Prostate gland (tissue), 2 donors: ENCODE measurements around the gene ELK1. TPM values are rescaled to one million over a fixed set of nuclear protein-coding genes. Genes with fewer than 3 reads are reported as not detected.

Source experiments
- DNase-seq: peaks from one replicate; pipeline ENCODE4 v3.0.0-alpha.2; 2019; ENCODE audit warnings: low spot score
- H3K27ac ChIP-seq, 2 donors: fragments of 200-600 bp; sonication (generic); 2 replicates each; pipeline ENCODE4 v1.5.1; 2017 to 2019
- H3K27me3 ChIP-seq: fragments of 200-600 bp; sonication (generic); replicated peaks from 2 replicates; pipeline ENCODE4 v1.5.1; 2019; ENCODE audit not compliant: insufficient read depth
- H3K36me3 ChIP-seq, 2 donors: fragments of 200-600 bp; sonication (generic); 1 replicate in 1 of 2; 2 replicates in 1 of 2; pipeline versions ENCODE4 v1.5.1 to v1.8.1; 2017 to 2019
- H3K4me1 ChIP-seq: fragments of 200-600 bp; sonication (generic); replicated peaks from 2 replicates; pipeline ENCODE4 v1.5.1; 2019
- H3K4me3 ChIP-seq, 2 donors: fragments of 200-600 bp; sonication (generic); 2 replicates each; pipeline ENCODE4 v1.5.1; 2017 to 2019
- H3K9me3 ChIP-seq: fragments of 200-600 bp; sonication (generic); 2 replicates; pipeline ENCODE4 v1.5.1; 2017
- CTCF ChIP-seq, 4 experiments: fragments of 200-600 bp in 2 of 4; fragments of 450-650 bp in 2 of 4; sonication (generic) in 2 of 4; IDR thresholded peaks; 1 replicate in 3 of 4; 2 replicates in 1 of 4; pipeline ENCODE4 v1.5.1; 2016 to 2019; ENCODE audit warnings: antibody characterized with exemption in 4 of 4, mild to moderate bottlenecking in 2 of 4, moderate library complexity in 2 of 4
- POLR2A ChIP-seq: fragments of 450-650 bp; IDR thresholded peaks from one replicate; pipeline ENCODE4 v1.6.1; 2016; ENCODE audit warnings: antibody characterized with exemption, mild to moderate bottlenecking
- POLR2AphosphoS5 ChIP-seq: sonication (generic); formaldehyde crosslinking; IDR thresholded peaks from one replicate; pipeline ENCODE4 v1.6.1; 2017; ENCODE audit warnings: antibody characterized with exemption
- WGBS: methylation state at CpG from one replicate; pipeline ENCODE4 v1.1.5; 2018; 5-methylcytosine and 5-hydroxymethylcytosine counted together
- intact Hi-C: fragments of 100-400 bp; cut with DNase I; formaldehyde crosslinking; loops from one replicate; pipeline ENCODE4 v1.14.2; 2022
- total RNA-seq, 2 donors: library from RNA; depleted of rRNA; stranded (reverse); fragments of >200 nt; gene quantifications; one replicate each; pipeline ENCODE4 v1.1.0, GENCODE V29; 2016

ELK1 gene
- total RNA-seq, 2 donors from 2014 or later = 28.6 to 105 TPM

- Histone ChIP-seq H3K36me3 (no peaks in the 10 kb centered on the region), H3K9me3 (no peaks in the 10 kb centered on the region), H3K4me1 (no peaks in the 10 kb centered on the region), H3K4me3 (no peak overlapping the region), H3K27ac (no peak overlapping the region), H3K27me3 (no peaks in the 10 kb centered on the region)
- intact Hi-C loops = no loop called here
- DNase-seq = no peak
- 74% methylated on average over 10 of the region's 10 CpGs for WGBS
- TF ChIP-seq POLR2AphosphoS5 (no peak), CTCF (IDR thresholded peaks at IDR 0.05) (no peak)
Measured at GRCh38 chrX:47645530-47645929, 4.8 kb downstream of the ELK1 start.

- TF ChIP-seq POLR2A (no peak), CTCF (IDR thresholded peaks at IDR 0.05) (peak in 1 of 4 experiments; percentile 19), POLR2AphosphoS5 (no peak)
- H3K9me3 ChIP-seq = no peaks in the 10 kb centered on the region
- WGBS = 55% methylated on average over 12 of the region's 12 CpGs
- no peaks in the 10 kb centered on the region for H3K4me1 ChIP-seq
- intact Hi-C loops = no loop called here
- H3K27me3 ChIP-seq = no peaks in the 10 kb centered on the region
- DNase-seq = no peak
- H3K27ac ChIP-seq = no peak overlapping the region
- H3K4me3 ChIP-seq = no peak overlapping the region
- no peaks in the 10 kb centered on the region for H3K36me3 ChIP-seq
Measured at GRCh38 chrX:47644557-47645091, 5.7 kb downstream of the ELK1 start.

GRCh38 chrX:47643926-47644325 is 6.4 kb downstream of the ELK1 start:
- DNase-seq = no peak
- Histone ChIP-seq H3K27me3 (no peaks in the 10 kb centered on the region), H3K36me3 (no peaks in the 10 kb centered on the region), H3K27ac (no peak overlapping the region), H3K4me3 (no peak overlapping the region), H3K9me3 (no peaks in the 10 kb centered on the region), H3K4me1 (no peaks in the 10 kb centered on the region)
- WGBS = 16% methylated on average over 2 of the region's 2 CpGs
- TF ChIP-seq POLR2A (no peak), CTCF (IDR thresholded peaks at IDR 0.05) (peak in 2 of 4 experiments; percentile 29 to 35), POLR2AphosphoS5 (peak; percentile 9)
- intact Hi-C loops = no loop called here

GRCh38 chrX:47638816-47639215 is 11.5 kb downstream of the ELK1 start:
- intact Hi-C loops = no loop called here
- DNase-seq = no peak
- Histone ChIP-seq H3K4me1 (no peaks in the 10 kb centered on the region), H3K36me3 (no peaks in the 10 kb centered on the region), H3K4me3 (no peak overlapping the region), H3K27ac (no peak overlapping the region), H3K27me3 (no peaks in the 10 kb centered on the region), H3K9me3 (no peaks in the 10 kb centered on the region)
- TF ChIP-seq POLR2AphosphoS5 (no peak), CTCF (IDR thresholded peaks at IDR 0.05) (no peak), POLR2A (no peak)
- 92% methylated on average over 14 of the region's 14 CpGs for WGBS

GRCh38 chrX:47637546-47638195 is 12.7 kb downstream of the ELK1 start:
- H3K4me3 ChIP-seq = no peak overlapping the region
- no peaks in the 10 kb centered on the region for H3K9me3 ChIP-seq
- no peaks in the 10 kb centered on the region for H3K27me3 ChIP-seq
- TF ChIP-seq POLR2A (no peak), CTCF (IDR thresholded peaks at IDR 0.05) (no peak), POLR2AphosphoS5 (no peak)
- no peaks in the 10 kb centered on the region for H3K36me3 ChIP-seq
- no peak for DNase-seq
- H3K4me1 ChIP-seq = no peaks in the 10 kb centered on the region
- WGBS = 44% methylated on average over 18 of the region's 31 CpGs
- H3K27ac ChIP-seq = no peak overlapping the region
- intact Hi-C loops = no loop called here
